Measurements from ENCODE around the gene SHANK1.

The SHANK1 gene

DNA sequence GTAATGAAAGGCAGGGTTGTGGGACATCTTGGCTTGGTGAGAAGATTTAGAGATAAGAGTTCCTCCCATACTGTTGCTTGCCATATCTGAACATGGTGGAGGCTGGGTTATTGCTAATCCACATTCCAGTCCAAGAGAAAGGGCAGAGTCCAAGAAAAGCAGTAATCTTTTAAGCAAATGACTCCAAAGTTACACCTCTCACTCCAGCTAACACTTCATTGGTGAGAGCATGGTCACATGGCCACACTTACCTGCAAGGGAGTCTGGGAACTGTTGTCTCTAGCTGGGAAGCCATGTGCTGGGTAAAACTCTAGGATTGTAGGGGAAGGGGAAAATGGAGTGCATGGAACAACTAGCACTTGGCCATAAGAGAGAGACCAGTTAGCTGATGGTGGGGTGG is 64.7 kb downstream of the SHANK1 start:
- Histone ChIP-seq H3K27me3 (peaks cover 0 to 51% of the 10 kb centered on the region in 2 donors), H3K27ac (no peak overlapping the region), H3K9me3 (peaks cover 0 to 12% (median 11%) of the 10 kb centered on the region in 3 donors), H3K4me3 (no peak overlapping the region), H3K4me1 (peaks cover 0 to 18% (median 14%) of the 10 kb centered on the region in 4 donors), H3K36me3 (no peaks in the 10 kb centered on the region)
- no peak for DNase-seq
- TF ChIP-seq, protein P1, sequence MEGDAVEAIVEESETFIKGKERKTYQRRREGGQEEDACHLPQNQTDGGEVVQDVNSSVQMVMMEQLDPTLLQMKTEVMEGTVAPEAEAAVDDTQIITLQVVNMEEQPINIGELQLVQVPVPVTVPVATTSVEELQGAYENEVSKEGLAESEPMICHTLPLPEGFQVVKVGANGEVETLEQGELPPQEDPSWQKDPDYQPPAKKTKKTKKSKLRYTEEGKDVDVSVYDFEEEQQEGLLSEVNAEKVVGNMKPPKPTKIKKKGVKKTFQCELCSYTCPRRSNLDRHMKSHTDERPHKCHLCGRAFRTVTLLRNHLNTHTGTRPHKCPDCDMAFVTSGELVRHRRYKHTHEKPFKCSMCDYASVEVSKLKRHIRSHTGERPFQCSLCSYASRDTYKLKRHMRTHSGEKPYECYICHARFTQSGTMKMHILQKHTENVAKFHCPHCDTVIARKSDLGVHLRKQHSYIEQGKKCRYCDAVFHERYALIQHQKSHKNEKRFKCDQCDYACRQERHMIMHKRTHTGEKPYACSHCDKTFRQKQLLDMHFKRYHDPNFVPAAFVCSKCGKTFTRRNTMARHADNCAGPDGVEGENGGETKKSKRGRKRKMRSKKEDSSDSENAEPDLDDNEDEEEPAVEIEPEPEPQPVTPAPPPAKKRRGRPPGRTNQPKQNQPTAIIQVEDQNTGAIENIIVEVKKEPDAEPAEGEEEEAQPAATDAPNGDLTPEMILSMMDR (IDR thresholded peaks at IDR 0.05) = no peak
- intact Hi-C loops (cut with DNase I; ENCODE audit: low total_unique reads) = no loop called here

GRCh38 chr19:50652722-50653121 is 66.9 kb downstream of the SHANK1 start:
- Histone ChIP-seq H3K36me3 (no peaks in the 10 kb centered on the region), H3K4me3 (no peak overlapping the region), H3K4me1 (peaks cover 0 to under 1% (median 0%) of the 10 kb centered on the region in 4 donors), H3K9me3 (peaks cover 0 to 12% (median 12%) of the 10 kb centered on the region in 3 donors), H3K27me3 (peaks cover 0 to 49% of the 10 kb centered on the region in 2 donors), H3K27ac (no peak overlapping the region)
- no peak for DNase-seq
- intact Hi-C loops (cut with DNase I; ENCODE audit: low total_unique reads) = no loop called here
- TF ChIP-seq, protein P1 (IDR thresholded peaks at IDR 0.05) = no peak

GRCh38 chr19:50651174-50651573 is 68.4 kb downstream of the SHANK1 start:
- intact Hi-C loops (cut with DNase I; ENCODE audit: low total_unique reads) = no loop called here
- Histone ChIP-seq H3K36me3 (no peaks in the 10 kb centered on the region), H3K4me1 (no peaks in the 10 kb centered on the region), H3K9me3 (peaks cover 0 to 17% (median 12%) of the 10 kb centered on the region in 3 donors), H3K27me3 (peaks cover 0 to 50% of the 10 kb centered on the region in 2 donors), H3K4me3 (no peak overlapping the region), H3K27ac (no peak overlapping the region)
- DNase-seq = no peak
- TF ChIP-seq, protein P1 (IDR thresholded peaks at IDR 0.05) = no peak

GRCh38 chr19:50649433-50650391 is 69.9 kb downstream of the SHANK1 start, which contains the start of gene C19orf81:
Gene C19orf81, plus strand, starts transcription at chr19:50649445. Its CDS starts 0 bp downstream, at chr19:50649445.
- Histone ChIP-seq H3K4me1 (no peaks in the 10 kb centered on the region), H3K9me3 (peaks cover 0 to 8% (median 4%) of the 10 kb centered on the region in 3 donors), H3K4me3 (no peak within 1 kb of the TSS), H3K27me3 (peaks cover 0 to 44% of the 10 kb centered on the region in 2 donors), H3K27ac (no peak within 1 kb of the TSS), H3K36me3 (no peaks in the 10 kb centered on the region)
- TF ChIP-seq, protein P1 (IDR thresholded peaks at IDR 0.05) = no peak
- DNase-seq = no peak
- intact Hi-C loops (cut with DNase I; ENCODE audit: low total_unique reads) = no loop called here

GRCh38 chr19:50648659-50649058 is 70.9 kb downstream of the SHANK1 start:
- Histone ChIP-seq H3K4me3 (no peak overlapping the region), H3K27ac (no peak overlapping the region), H3K36me3 (no peaks in the 10 kb centered on the region), H3K9me3 (peaks cover 0 to 6% (median 0%) of the 10 kb centered on the region in 3 donors), H3K27me3 (peaks cover 0 to 49% of the 10 kb centered on the region in 2 donors), H3K4me1 (no peaks in the 10 kb centered on the region)
- TF ChIP-seq, protein P1 (IDR thresholded peaks at IDR 0.05) = no peak
- intact Hi-C loops (cut with DNase I; ENCODE audit: low total_unique reads) = no loop called here
- no peak for DNase-seq
